Germinal center (tissue), 1 donor: Measurements from ENCODE around the gene KIF9.
"Not testable (repeated sequence)": the region's sequence is repeated elsewhere in the genome, so short reads cannot be mapped to it uniquely, and the experiment has no call there.

Experiments
- DNase-seq: peaks from one replicate; pipeline ENCODE4 v3.0.0; 2012; ENCODE audit warnings: mixed read lengths, low spot score

KIF9 gene

GRCh38 chr3:47181685-47182084 is 100.9 kb downstream of the KIF9 start:
- not testable (repeated sequence) for DNase-seq

GRCh38 chr3:47180011-47180410 is 102.6 kb downstream of the KIF9 start:
- DNase-seq = not testable (repeated sequence)
